Right atrium auricular region (tissue), 2 donors: ENCODE measurements around the gene TECPR2. TPM values are rescaled to one million over a fixed set of nuclear protein-coding genes. Genes with fewer than 3 reads are reported as not detected.
A peak's percentile ranks its signal among the peaks of the same experiment; 100 is the strongest.

Experiments used
- DNase-seq: peaks from one replicate; pipeline ENCODE4 v3.0.0-alpha.2; 2019; ENCODE audit warnings: low spot score
- H3K27ac ChIP-seq, 2 donors: fragments of 200-600 bp; sonication (generic); 1 replicate in 1 of 2; 2 replicates in 1 of 2; pipeline ENCODE4 v1.5.1; 2016 to 2019
- H3K27me3 ChIP-seq, 2 donors: fragments of 200-600 bp; sonication (generic); one replicate each; pipeline versions ENCODE4 v1.5.1 to v1.6.0; 2017 to 2019
- H3K36me3 ChIP-seq: fragments of 200-600 bp; sonication (generic); one replicate; pipeline ENCODE4 v1.5.1; 2016
- H3K4me1 ChIP-seq, 2 donors: fragments of 200-600 bp; sonication (generic); one replicate each; pipeline versions ENCODE4 v1.5.1 to v1.6.0; 2017 to 2019
- H3K4me3 ChIP-seq, 2 donors: fragments of 200-600 bp; sonication (generic); 1 replicate in 1 of 2; 2 replicates in 1 of 2; pipeline ENCODE4 v1.5.1; 2017 to 2019; ENCODE audit warnings: mild to moderate bottlenecking in 1 of 2, moderate library complexity in 1 of 2
- H3K9me3 ChIP-seq, 2 donors: fragments of 200-600 bp; sonication (generic); one replicate each; pipeline ENCODE4 v1.5.1; 2019
- total RNA-seq, 2 donors: library from RNA; depleted of rRNA; stranded (reverse); fragments of >200 nt; gene quantifications; one replicate each; pipeline ENCODE4 v1.1.0, GENCODE V29; 2016
- TF ChIP-seq, protein P1 (sequence below), 2 donors: fragments of 200-600 bp; sonication (generic); IDR thresholded peaks; one replicate each; pipeline ENCODE4 v1.5.1; 2019; ENCODE audit warnings: antibody characterized with exemption in 2 of 2

Gene TECPR2
- total RNA-seq, 2 donors from 2014 or later, result 13.2 to 15.5 TPM

DNA sequence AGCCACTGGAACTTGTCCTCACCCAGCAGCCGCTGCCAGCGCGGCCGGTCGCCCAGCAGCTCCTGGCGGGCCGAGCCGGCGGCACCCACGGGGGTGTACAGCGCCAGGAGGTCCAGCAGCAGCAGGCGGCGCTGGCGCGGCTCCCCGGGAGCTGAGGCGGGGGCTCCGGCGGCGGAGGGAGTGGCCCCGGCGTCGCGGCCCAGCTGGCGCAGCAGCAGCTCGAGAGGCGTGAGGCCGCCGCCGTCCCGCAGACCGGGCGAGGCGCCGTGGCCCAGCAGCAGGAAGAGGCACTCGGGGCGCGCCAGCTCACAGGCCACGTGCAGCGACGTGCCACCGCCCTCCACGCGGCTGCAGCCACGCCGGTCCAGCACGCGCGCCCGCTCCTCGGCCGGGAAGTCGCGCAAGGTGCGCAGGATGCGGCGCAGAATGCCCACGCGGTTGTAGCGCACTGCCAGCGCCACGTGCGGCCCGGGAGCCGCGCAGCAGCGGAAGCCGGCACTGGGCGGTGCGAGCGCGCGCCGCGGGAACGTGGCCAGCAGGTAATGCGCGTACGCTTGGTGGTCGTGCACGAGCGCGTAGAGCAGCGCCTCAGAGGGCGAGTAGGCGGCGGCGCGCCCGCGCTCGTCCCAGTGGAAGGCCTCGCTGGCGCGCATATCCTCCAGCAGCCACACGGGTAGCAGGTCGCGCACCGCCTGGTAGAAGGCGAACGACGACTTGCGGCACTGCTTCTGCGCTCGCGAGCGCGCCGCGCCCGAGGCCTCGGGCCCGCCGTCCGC is 144.5 kb downstream of the TECPR2 start:
- Histone ChIP-seq H3K36me3 (peaks cover 11% of the 10 kb centered on the region), H3K9me3 (no peaks in the 10 kb centered on the region), H3K27me3 (no peaks in the 10 kb centered on the region), H3K27ac (peak overlapping the region in 1 of 2 donors; percentile 85), H3K4me3 (no peak overlapping the region), H3K4me1 (peaks cover 0 to 45% of the 10 kb centered on the region in 2 donors)
- TF ChIP-seq, protein P1, sequence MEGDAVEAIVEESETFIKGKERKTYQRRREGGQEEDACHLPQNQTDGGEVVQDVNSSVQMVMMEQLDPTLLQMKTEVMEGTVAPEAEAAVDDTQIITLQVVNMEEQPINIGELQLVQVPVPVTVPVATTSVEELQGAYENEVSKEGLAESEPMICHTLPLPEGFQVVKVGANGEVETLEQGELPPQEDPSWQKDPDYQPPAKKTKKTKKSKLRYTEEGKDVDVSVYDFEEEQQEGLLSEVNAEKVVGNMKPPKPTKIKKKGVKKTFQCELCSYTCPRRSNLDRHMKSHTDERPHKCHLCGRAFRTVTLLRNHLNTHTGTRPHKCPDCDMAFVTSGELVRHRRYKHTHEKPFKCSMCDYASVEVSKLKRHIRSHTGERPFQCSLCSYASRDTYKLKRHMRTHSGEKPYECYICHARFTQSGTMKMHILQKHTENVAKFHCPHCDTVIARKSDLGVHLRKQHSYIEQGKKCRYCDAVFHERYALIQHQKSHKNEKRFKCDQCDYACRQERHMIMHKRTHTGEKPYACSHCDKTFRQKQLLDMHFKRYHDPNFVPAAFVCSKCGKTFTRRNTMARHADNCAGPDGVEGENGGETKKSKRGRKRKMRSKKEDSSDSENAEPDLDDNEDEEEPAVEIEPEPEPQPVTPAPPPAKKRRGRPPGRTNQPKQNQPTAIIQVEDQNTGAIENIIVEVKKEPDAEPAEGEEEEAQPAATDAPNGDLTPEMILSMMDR (IDR thresholded peaks at IDR 0.05), result no peak
- no peak for DNase-seq

GRCh38 chr14:102507857-102508312 is 145.1 kb downstream of the TECPR2 start:
- peaks cover 0 to 45% of the 10 kb centered on the region in 2 donors for H3K4me1 ChIP-seq
- no peak for DNase-seq

GRCh38 chr14:102508410-102508773 is 145.7 kb downstream of the TECPR2 start:
- Histone ChIP-seq H3K9me3 (no peaks in the 10 kb centered on the region), H3K36me3 (peaks cover 11% of the 10 kb centered on the region), H3K27ac (peak overlapping the region; percentile 88 to 94), H3K4me1 (peaks cover 0 to 43% of the 10 kb centered on the region in 2 donors), H3K4me3 (peak overlapping the region; percentile 57 to 61), H3K27me3 (no peaks in the 10 kb centered on the region)
- DNase-seq, result no peak
- TF ChIP-seq, protein P1 (IDR thresholded peaks at IDR 0.05), result no peak

More at GRCh38 chr14:102507857-102508312, 145.1 kb downstream of the TECPR2 start:
- Histone ChIP-seq H3K27ac (peak overlapping the region; percentile 88 to 94), H3K36me3 (peaks cover 11% of the 10 kb centered on the region), H3K27me3 (no peaks in the 10 kb centered on the region), H3K4me3 (peak overlapping the region in 1 of 2 donors; percentile 61), H3K9me3 (no peaks in the 10 kb centered on the region)
- TF ChIP-seq, protein P1 (IDR thresholded peaks at IDR 0.05), result no peak

- no peaks in the 10 kb centered on the region for H3K27me3 ChIP-seq
- peak overlapping the region; percentile 88 to 94 for H3K27ac ChIP-seq
- DNase-seq, result peak; percentile 82
- peaks cover 11% of the 10 kb centered on the region for H3K36me3 ChIP-seq
- TF ChIP-seq, protein P1 (IDR thresholded peaks at IDR 0.05), result no peak
- H3K9me3 ChIP-seq, result no peaks in the 10 kb centered on the region
- H3K4me3 ChIP-seq, result peak overlapping the region; percentile 57 to 61
- H3K4me1 ChIP-seq, result peaks cover 0 to 36% of the 10 kb centered on the region in 2 donors
Observed at GRCh38 chr14:102508774-102509745, 146.3 kb downstream of the TECPR2 start.

GRCh38 chr14:102509746-102510615 is 147.2 kb downstream of the TECPR2 start, which contains the start of gene ANKRD9:
Gene ANKRD9 (minus strand): TSS chr14:102509776. CDS start chr14:102507889, 1,887 bp downstream.
- H3K27me3 ChIP-seq, result no peaks in the 10 kb centered on the region
- H3K9me3 ChIP-seq, result no peaks in the 10 kb centered on the region
- peak within 1 kb of the TSS; percentile 57 to 64 for H3K4me3 ChIP-seq
- H3K27ac ChIP-seq, result peak within 1 kb of the TSS; percentile 88 to 94
- TF ChIP-seq, protein P1 (IDR thresholded peaks at IDR 0.05), result no peak
- DNase-seq, result peak; percentile 95
- H3K36me3 ChIP-seq, result peaks cover 11% of the 10 kb centered on the region
- peaks cover 0 to 27% of the 10 kb centered on the region in 2 donors for H3K4me1 ChIP-seq
